Neural cell (in vitro differentiated cells): ENCODE results near the gene DIS3L2. TPM values are rescaled to one million over a fixed set of nuclear protein-coding genes. Genes with fewer than 3 reads are reported as not detected.
"Not testable (repeated sequence)": the region's sequence is repeated elsewhere in the genome, so short reads cannot be mapped to it uniquely, and the experiment has no call there.

ENCODE experiments used
- H2AFZ ChIP-seq: fragments of 200-600, 300-800 bp; sonication (generic), shearing (Covaris generic); 2 replicates; pipeline ENCODE4 v1.6.0; 2014; ENCODE audit warnings: low read depth, mild to moderate bottlenecking, antibody characterized with exemption, low read length, moderate library complexity
- H3F3A ChIP-seq: fragments of 200-600 bp; shearing (Covaris generic); 2 replicates; pipeline ENCODE4 v1.6.1; 2016; ENCODE audit warnings: mild to moderate bottlenecking, moderate library complexity, mixed read lengths, antibody characterized with exemption, low read length; ENCODE audit not compliant: insufficient read depth, poor library complexity, severe bottlenecking
- H3K27ac ChIP-seq: fragments of 200-600, 300-800 bp; sonication (generic), shearing (Covaris generic); 2 replicates; pipeline ENCODE4 v1.5.1; 2014; ENCODE audit warnings: mild to moderate bottlenecking, low read length, moderate library complexity
- H3K27me3 ChIP-seq: fragments of 300-800, 200-600 bp; sonication (generic), shearing (Covaris generic); 2 replicates; pipeline ENCODE4 v1.6.0; 2014; ENCODE audit warnings: mild to moderate bottlenecking, low read depth, low read length, moderate library complexity; ENCODE audit not compliant: insufficient read depth
- H3K36me3 ChIP-seq: fragments of 300-800, 200-600 bp; sonication (generic), shearing (Covaris generic); 2 replicates; pipeline ENCODE4 v1.5.1; 2014; ENCODE audit warnings: mild to moderate bottlenecking, antibody characterized with exemption, low read length, moderate library complexity; ENCODE audit not compliant: insufficient read depth
- H3K4me2 ChIP-seq: fragments of 300-800, 200-600 bp; sonication (generic), shearing (Covaris generic); 2 replicates; pipeline ENCODE4 v1.6.0; 2014; ENCODE audit warnings: mild to moderate bottlenecking, low read length
- H3K4me3 ChIP-seq: fragments of 300-800, 200-600 bp; sonication (generic), shearing (Covaris generic); 2 replicates; pipeline ENCODE4 v1.5.1; 2014; ENCODE audit warnings: mild to moderate bottlenecking, low read length, moderate library complexity
- H3K79me2 ChIP-seq: fragments of 200-600 bp; shearing (Covaris generic); replicated peaks from 2 replicates; pipeline ENCODE4 v1.6.0; 2014; ENCODE audit warnings: mild to moderate bottlenecking, low read length, moderate library complexity; ENCODE audit not compliant: insufficient read depth
- H3K9ac ChIP-seq: fragments of 300-800, 200-600 bp; sonication (generic), shearing (Covaris generic); 2 replicates; pipeline ENCODE4 v1.6.1; 2016; ENCODE audit warnings: mild to moderate bottlenecking, low read length, mixed read lengths
- H3K9me2 ChIP-seq: fragments of 200-600 bp; shearing (Covaris generic); 2 replicates; pipeline ENCODE4 v1.6.1; 2016; ENCODE audit warnings: mild to moderate bottlenecking, low read length, mixed read lengths; ENCODE audit not compliant: insufficient read depth
- H3K9me3 ChIP-seq: fragments of 200-600, 300-800 bp; sonication (generic), shearing (Covaris generic); 2 replicates; pipeline ENCODE4 v1.6.1; 2016; ENCODE audit warnings: mild to moderate bottlenecking, mixed run types, low read length, moderate library complexity, mixed read lengths
- H4K20me1 ChIP-seq: fragments of 200-600 bp; shearing (Covaris generic); 2 replicates; pipeline ENCODE4 v1.6.1; 2016; ENCODE audit warnings: mild to moderate bottlenecking, mixed run types; ENCODE audit not compliant: insufficient read depth
- EP300 ChIP-seq: fragments of 450-650 bp; conservative IDR thresholded peaks from 2 replicates; pipeline ENCODE4 v1.6.1; 2014; ENCODE audit warnings: antibody characterized with exemption, mild to moderate bottlenecking, moderate library complexity; ENCODE audit not compliant: poor library complexity, severe bottlenecking
- EZH2 ChIP-seq: fragments of 200-600, 300-800 bp; shearing (Covaris generic), sonication (generic); IDR thresholded peaks from 2 replicates; pipeline ENCODE4 v1.6.1; 2014; ENCODE audit warnings: antibody characterized with exemption, low read length, borderline replicate concordance, mild to moderate bottlenecking; ENCODE audit not compliant: insufficient read depth, poor library complexity, severe bottlenecking
- MXI1 ChIP-seq: fragments of 450-650 bp; conservative IDR thresholded peaks from 2 replicates; pipeline ENCODE4 v1.6.1; 2014; ENCODE audit warnings: antibody characterized with exemption, mild to moderate bottlenecking; ENCODE audit not compliant: poor library complexity, severe bottlenecking
- POLR2AphosphoS5 ChIP-seq: IDR thresholded peaks from 2 replicates; pipeline ENCODE4 v1.6.1; 2012
- RAD21 ChIP-seq: fragments of 450-650 bp; conservative IDR thresholded peaks from 2 replicates; pipeline ENCODE4 v1.6.1; 2014; ENCODE audit warnings: antibody characterized with exemption, mild to moderate bottlenecking, moderate library complexity
- SMC3 ChIP-seq: fragments of 450-650 bp; conservative IDR thresholded peaks from 2 replicates; pipeline ENCODE4 v1.6.1; 2014; ENCODE audit warnings: antibody characterized with exemption, mild to moderate bottlenecking, moderate library complexity; ENCODE audit not compliant: poor library complexity
- TAF1 ChIP-seq: IDR thresholded peaks from 2 replicates; pipeline ENCODE4 v1.6.1; 2012; ENCODE audit warnings: low read depth
- polyA plus RNA-seq: library from polyadenylated mRNA; depleted of rRNA; stranded (reverse); fragments of >200 nt; gene quantifications from 2 replicates; pipeline ENCODE4 v1.2.3, GENCODE V29; 2014
- TF ChIP-seq, protein P1 (sequence below): fragments of 450-650 bp; IDR thresholded peaks from 2 replicates; pipeline ENCODE4 v1.5.1; 2014; ENCODE audit warnings: antibody characterized with exemption, mild to moderate bottlenecking, moderate library complexity; ENCODE audit not compliant: poor library complexity, severe bottlenecking
- TF ChIP-seq, protein P2 (sequence below): IDR thresholded peaks from 2 replicates; pipeline ENCODE4 v1.6.1; 2012; ENCODE audit warnings: borderline replicate concordance

DIS3L2 gene
- polyA plus RNA-seq, 1 donor from 2014 or later = 20.0 TPM

DNA sequence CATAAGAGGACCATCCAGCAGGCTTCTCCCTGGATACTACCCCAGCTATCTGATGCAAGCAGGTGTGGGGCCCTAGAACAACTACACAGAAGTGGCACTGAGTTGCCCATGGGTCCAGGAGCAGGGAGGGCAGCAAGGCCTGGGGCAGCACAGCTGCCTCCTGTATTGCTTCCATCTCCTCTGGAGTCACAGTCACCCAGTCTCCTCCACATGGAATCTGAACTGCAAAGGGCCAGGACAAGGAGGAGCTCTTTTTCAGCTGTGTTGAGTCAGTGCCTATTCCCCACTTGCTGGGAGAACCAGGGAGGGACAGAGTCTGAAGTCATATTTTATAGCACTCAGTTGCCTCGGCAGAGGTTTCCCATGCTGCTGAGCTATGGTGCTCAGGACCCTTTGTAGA, 349.2 kb downstream of the DIS3L2 start:
- H3K4me2 ChIP-seq = no peak overlapping the region
- no peaks in the 10 kb centered on the region for H3F3A ChIP-seq
- H3K79me2 ChIP-seq = no peaks in the 10 kb centered on the region
- no peaks in the 10 kb centered on the region for H3K9me2 ChIP-seq
- no peak overlapping the region for H3K4me3 ChIP-seq
- no peaks in the 10 kb centered on the region for H3K27me3 ChIP-seq
- no peaks in the 10 kb centered on the region for H3K36me3 ChIP-seq
- H3K9ac ChIP-seq = no peak overlapping the region
- TF ChIP-seq EP300 = no peak
- no peak for TF ChIP-seq TAF1
- no peak for TF ChIP-seq RAD21
- no peak for TF ChIP-seq MXI1
- TF ChIP-seq, protein P1, sequence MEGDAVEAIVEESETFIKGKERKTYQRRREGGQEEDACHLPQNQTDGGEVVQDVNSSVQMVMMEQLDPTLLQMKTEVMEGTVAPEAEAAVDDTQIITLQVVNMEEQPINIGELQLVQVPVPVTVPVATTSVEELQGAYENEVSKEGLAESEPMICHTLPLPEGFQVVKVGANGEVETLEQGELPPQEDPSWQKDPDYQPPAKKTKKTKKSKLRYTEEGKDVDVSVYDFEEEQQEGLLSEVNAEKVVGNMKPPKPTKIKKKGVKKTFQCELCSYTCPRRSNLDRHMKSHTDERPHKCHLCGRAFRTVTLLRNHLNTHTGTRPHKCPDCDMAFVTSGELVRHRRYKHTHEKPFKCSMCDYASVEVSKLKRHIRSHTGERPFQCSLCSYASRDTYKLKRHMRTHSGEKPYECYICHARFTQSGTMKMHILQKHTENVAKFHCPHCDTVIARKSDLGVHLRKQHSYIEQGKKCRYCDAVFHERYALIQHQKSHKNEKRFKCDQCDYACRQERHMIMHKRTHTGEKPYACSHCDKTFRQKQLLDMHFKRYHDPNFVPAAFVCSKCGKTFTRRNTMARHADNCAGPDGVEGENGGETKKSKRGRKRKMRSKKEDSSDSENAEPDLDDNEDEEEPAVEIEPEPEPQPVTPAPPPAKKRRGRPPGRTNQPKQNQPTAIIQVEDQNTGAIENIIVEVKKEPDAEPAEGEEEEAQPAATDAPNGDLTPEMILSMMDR = no peak
- no peak for TF ChIP-seq EZH2
- no peak for TF ChIP-seq SMC3
- no peak for TF ChIP-seq POLR2AphosphoS5
- TF ChIP-seq, protein P2, sequence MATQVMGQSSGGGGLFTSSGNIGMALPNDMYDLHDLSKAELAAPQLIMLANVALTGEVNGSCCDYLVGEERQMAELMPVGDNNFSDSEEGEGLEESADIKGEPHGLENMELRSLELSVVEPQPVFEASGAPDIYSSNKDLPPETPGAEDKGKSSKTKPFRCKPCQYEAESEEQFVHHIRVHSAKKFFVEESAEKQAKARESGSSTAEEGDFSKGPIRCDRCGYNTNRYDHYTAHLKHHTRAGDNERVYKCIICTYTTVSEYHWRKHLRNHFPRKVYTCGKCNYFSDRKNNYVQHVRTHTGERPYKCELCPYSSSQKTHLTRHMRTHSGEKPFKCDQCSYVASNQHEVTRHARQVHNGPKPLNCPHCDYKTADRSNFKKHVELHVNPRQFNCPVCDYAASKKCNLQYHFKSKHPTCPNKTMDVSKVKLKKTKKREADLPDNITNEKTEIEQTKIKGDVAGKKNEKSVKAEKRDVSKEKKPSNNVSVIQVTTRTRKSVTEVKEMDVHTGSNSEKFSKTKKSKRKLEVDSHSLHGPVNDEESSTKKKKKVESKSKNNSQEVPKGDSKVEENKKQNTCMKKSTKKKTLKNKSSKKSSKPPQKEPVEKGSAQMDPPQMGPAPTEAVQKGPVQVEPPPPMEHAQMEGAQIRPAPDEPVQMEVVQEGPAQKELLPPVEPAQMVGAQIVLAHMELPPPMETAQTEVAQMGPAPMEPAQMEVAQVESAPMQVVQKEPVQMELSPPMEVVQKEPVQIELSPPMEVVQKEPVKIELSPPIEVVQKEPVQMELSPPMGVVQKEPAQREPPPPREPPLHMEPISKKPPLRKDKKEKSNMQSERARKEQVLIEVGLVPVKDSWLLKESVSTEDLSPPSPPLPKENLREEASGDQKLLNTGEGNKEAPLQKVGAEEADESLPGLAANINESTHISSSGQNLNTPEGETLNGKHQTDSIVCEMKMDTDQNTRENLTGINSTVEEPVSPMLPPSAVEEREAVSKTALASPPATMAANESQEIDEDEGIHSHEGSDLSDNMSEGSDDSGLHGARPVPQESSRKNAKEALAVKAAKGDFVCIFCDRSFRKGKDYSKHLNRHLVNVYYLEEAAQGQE = no peak
- no peaks in the 10 kb centered on the region for H3K9me3 ChIP-seq
- H3K27ac ChIP-seq = no peak overlapping the region
- no peaks in the 10 kb centered on the region for H4K20me1 ChIP-seq
- H2AFZ ChIP-seq = no peak overlapping the region

DNA sequence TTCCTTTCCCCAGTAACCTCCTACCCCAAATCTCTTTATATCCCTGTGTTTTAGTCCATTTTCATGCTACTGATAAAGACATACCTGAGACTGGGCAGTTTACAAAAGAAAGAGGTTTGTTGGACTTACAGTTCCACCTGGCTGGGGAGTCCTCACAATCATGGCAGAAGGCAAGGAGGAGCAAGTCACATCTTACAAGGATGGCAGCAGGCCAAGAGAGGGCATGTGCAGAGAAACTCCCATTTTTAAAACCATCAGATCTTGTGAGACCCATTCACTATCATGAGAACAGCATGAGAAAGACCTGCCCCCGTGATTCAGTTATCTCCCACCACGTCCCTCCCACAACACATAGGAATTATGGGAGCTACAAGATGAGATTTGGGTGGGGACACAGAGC, 352.1 kb downstream of the DIS3L2 start:
- not testable (repeated sequence) for H3K9ac ChIP-seq, H3K36me3 ChIP-seq, H4K20me1 ChIP-seq, H3K79me2 ChIP-seq, H3F3A ChIP-seq, H3K27ac ChIP-seq, H3K9me3 ChIP-seq, H2AFZ ChIP-seq, H3K9me2 ChIP-seq, H3K4me2 ChIP-seq, H3K27me3 ChIP-seq, H3K4me3 ChIP-seq
